Hepatocyte (in vitro differentiated cells): ENCODE data around the gene MAGI1.

ENCODE experiments used
- EZH2 ChIP-seq: fragments of 200-600 bp; sonication (generic); IDR thresholded peaks from 2 replicates; pipeline ENCODE4 v1.6.1; 2016; ENCODE audit warnings: antibody characterized with exemption, mild to moderate bottlenecking, borderline replicate concordance
- EZH2phosphoT487 ChIP-seq: fragments of 200-600 bp; sonication (generic); IDR thresholded peaks from one replicate; pipeline ENCODE4 v1.6.1; 2018; ENCODE audit warnings: antibody characterized with exemption, mild to moderate bottlenecking, low read depth, moderate library complexity; ENCODE audit not compliant: unreplicated experiment, severe bottlenecking
- TF ChIP-seq, protein P1 (sequence below): fragments of 200-600 bp; sonication (generic); IDR thresholded peaks from 2 replicates; pipeline ENCODE4 v1.5.1; 2016; ENCODE audit warnings: antibody characterized with exemption, mild to moderate bottlenecking; ENCODE audit not compliant: poor library complexity

DNA sequence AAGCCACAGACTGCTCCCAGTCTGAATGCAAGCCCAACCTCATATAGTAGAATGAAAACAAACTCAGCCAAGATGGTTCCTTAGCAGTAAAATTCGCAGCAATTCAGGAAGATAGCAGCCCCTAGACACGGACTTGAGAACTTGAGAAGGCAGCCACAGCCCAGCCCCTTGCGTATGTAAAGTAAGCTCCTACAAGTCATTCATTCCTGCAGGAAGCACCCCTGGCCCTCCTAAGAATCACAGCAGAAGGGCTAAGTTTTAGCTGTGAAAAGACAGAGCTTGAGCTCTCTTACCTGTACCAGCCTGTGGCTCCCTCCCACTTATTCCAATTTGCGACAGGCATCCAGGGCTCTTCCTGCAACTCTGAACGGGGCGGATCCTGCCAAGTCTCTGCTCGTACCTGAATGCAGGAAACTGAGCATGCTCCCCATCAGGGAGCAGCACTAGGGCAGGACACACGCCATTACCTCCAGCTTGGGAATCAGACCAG is 136.4 kb downstream of the MAGI1 start:
- TF ChIP-seq, protein P1, sequence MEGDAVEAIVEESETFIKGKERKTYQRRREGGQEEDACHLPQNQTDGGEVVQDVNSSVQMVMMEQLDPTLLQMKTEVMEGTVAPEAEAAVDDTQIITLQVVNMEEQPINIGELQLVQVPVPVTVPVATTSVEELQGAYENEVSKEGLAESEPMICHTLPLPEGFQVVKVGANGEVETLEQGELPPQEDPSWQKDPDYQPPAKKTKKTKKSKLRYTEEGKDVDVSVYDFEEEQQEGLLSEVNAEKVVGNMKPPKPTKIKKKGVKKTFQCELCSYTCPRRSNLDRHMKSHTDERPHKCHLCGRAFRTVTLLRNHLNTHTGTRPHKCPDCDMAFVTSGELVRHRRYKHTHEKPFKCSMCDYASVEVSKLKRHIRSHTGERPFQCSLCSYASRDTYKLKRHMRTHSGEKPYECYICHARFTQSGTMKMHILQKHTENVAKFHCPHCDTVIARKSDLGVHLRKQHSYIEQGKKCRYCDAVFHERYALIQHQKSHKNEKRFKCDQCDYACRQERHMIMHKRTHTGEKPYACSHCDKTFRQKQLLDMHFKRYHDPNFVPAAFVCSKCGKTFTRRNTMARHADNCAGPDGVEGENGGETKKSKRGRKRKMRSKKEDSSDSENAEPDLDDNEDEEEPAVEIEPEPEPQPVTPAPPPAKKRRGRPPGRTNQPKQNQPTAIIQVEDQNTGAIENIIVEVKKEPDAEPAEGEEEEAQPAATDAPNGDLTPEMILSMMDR: no peak
- TF ChIP-seq EZH2: no peak
- no peak for TF ChIP-seq EZH2phosphoT487
